Fibroblast of lung (primary cell): ENCODE data around the gene KCNMB4. TPM values are rescaled to one million over a fixed set of nuclear protein-coding genes. Genes with fewer than 3 reads are reported as not detected.

Source experiments
- DNase-seq, 2 donors: peaks; one replicate each; pipeline versions ENCODE4 v3.0.0 to v3.0.0-alpha.2; 2010; ENCODE audit warnings: low read depth in 2 of 2
- H2AFZ ChIP-seq: 2 replicates; pipeline ENCODE4 v1.5.1; 2012; ENCODE audit warnings: low read length, control low read depth, inconsistent platforms
- H3K27ac ChIP-seq: 2 replicates; pipeline ENCODE4 v1.5.1; 2011; ENCODE audit warnings: low read length, control low read depth; ENCODE audit not compliant: insufficient read depth
- H3K27me3 ChIP-seq: 2 replicates; pipeline ENCODE4 v1.5.1; 2011; ENCODE audit warnings: mild to moderate bottlenecking, low read length; ENCODE audit not compliant: control insufficient read depth, insufficient read depth
- H3K36me3 ChIP-seq: 2 replicates; pipeline ENCODE4 v1.5.1; 2011; ENCODE audit warnings: low read length; ENCODE audit not compliant: control insufficient read depth, insufficient read depth
- H3K4me1 ChIP-seq: 2 replicates; pipeline ENCODE4 v1.5.1; 2011; ENCODE audit warnings: low read length; ENCODE audit not compliant: control insufficient read depth, insufficient read depth; ENCODE audit errors: extremely low read depth
- H3K4me2 ChIP-seq: 2 replicates; pipeline ENCODE4 v1.5.1; 2011; ENCODE audit warnings: low read length, control low read depth; ENCODE audit not compliant: insufficient read depth; ENCODE audit errors: extremely low read depth
- H3K4me3 ChIP-seq, 4 experiments: fragments of 200-600 bp in 1 of 4; sonication (generic) in 1 of 4; replicated peaks in 1 of 4; 2 replicates each; pipeline ENCODE4 v1.5.1; 2011 to 2016; ENCODE audit warnings: low read length in 4 of 4, low read depth in 3 of 4, mild to moderate bottlenecking in 3 of 4, control low read depth in 2 of 4, inconsistent platforms in 1 of 4, mixed read lengths in 1 of 4; ENCODE audit not compliant: insufficient read depth in 1 of 4; ENCODE audit errors: control extremely low read depth in 1 of 4
- H3K79me2 ChIP-seq: 2 replicates; pipeline ENCODE4 v1.5.1; 2012; ENCODE audit warnings: mild to moderate bottlenecking, low read length, inconsistent platforms; ENCODE audit not compliant: control insufficient read depth, insufficient read depth
- H3K9ac ChIP-seq: 2 replicates; pipeline ENCODE4 v1.5.1; 2011; ENCODE audit warnings: mild to moderate bottlenecking, low read length, control low read depth; ENCODE audit not compliant: insufficient read depth
- H3K9me3 ChIP-seq: 2 replicates; pipeline ENCODE4 v1.5.1; 2012; ENCODE audit warnings: low read depth, low read length; ENCODE audit not compliant: control insufficient read depth, insufficient read depth
- H4K20me1 ChIP-seq: 2 replicates; pipeline ENCODE4 v1.5.1; 2011; ENCODE audit warnings: low read length; ENCODE audit not compliant: control insufficient read depth, insufficient read depth; ENCODE audit errors: extremely low read depth
- EZH2 ChIP-seq: IDR thresholded peaks from 2 replicates; pipeline ENCODE4 v1.5.1; 2012; ENCODE audit warnings: low read length, control low read depth, mild to moderate bottlenecking; ENCODE audit errors: missing control alignments
- polyA plus RNA-seq, 2 donors: library from polyadenylated mRNA; depleted of rRNA in 1 of 2; stranded (reverse) in 1 of 2; unstranded in 1 of 2; fragments of >200 nt; gene quantifications; 2 replicates each; pipeline ENCODE4 v1.2.1, GENCODE V29; 2011 to 2012; ENCODE audit warnings: missing spikeins in 1 of 2
- total RNA-seq: library from RNA; depleted of rRNA; stranded (reverse); fragments of >200 nt; gene quantifications from 2 replicates; pipeline ENCODE4 v1.2.1, GENCODE V29; 2014
- TF ChIP-seq, protein P1 (sequence below), 2 donors: IDR thresholded peaks in 1 of 2; conservative IDR thresholded peaks in 1 of 2; 1 replicate in 1 of 2; 2 replicates in 1 of 2; pipeline ENCODE4 v1.5.1; 2011 to 2012; ENCODE audit warnings: low read length in 2 of 2, control low read depth in 1 of 2, inconsistent platforms in 1 of 2, low read depth in 1 of 2, mild to moderate bottlenecking in 1 of 2

The KCNMB4 gene
- total and polyA plus RNA-seq, 2 donors (not counting 1 experiment from before 2014, with no cell fraction given): 0.33 to 0.66 TPM

DNA sequence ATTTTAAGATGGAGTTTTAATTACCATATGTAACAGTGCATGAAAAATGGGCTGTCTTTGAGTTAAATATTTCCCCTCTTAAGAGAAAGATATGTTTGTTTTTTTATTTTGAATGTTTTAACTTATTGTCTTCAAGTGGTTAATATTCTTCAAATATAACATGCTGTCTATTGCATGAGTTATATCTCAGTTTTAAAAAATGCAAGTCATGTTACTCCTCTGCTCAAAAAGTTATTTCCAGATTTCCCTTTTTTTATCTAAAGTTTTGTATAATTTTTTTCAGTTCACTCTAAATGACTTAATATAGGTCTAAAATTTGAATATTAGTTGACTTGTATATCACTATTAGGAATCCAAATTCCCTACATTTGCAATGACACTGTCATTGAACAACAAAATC is 5.9 kb upstream of the KCNMB4 start:
- TF ChIP-seq, protein P1, sequence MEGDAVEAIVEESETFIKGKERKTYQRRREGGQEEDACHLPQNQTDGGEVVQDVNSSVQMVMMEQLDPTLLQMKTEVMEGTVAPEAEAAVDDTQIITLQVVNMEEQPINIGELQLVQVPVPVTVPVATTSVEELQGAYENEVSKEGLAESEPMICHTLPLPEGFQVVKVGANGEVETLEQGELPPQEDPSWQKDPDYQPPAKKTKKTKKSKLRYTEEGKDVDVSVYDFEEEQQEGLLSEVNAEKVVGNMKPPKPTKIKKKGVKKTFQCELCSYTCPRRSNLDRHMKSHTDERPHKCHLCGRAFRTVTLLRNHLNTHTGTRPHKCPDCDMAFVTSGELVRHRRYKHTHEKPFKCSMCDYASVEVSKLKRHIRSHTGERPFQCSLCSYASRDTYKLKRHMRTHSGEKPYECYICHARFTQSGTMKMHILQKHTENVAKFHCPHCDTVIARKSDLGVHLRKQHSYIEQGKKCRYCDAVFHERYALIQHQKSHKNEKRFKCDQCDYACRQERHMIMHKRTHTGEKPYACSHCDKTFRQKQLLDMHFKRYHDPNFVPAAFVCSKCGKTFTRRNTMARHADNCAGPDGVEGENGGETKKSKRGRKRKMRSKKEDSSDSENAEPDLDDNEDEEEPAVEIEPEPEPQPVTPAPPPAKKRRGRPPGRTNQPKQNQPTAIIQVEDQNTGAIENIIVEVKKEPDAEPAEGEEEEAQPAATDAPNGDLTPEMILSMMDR (conservative IDR thresholded peaks at IDR 0.05 in 1 of 2, IDR thresholded peaks at IDR 0.05 in 1 of 2; ENCODE audit: low read depth in 1 of 2, low read length in 2 of 2): no peak
- TF ChIP-seq EZH2: no peak
- Histone ChIP-seq H3K4me2 (no peak overlapping the region), H3K36me3 (no peaks in the 10 kb centered on the region), H3K9me3 (no peaks in the 10 kb centered on the region), H3K9ac (no peak overlapping the region), H3K4me1 (no peaks in the 10 kb centered on the region), H2AFZ (no peak overlapping the region), H3K79me2 (no peaks in the 10 kb centered on the region), H3K4me3 (no peak overlapping the region), H3K27ac (no peak overlapping the region), H3K27me3 (no peaks in the 10 kb centered on the region), H4K20me1 (no peaks in the 10 kb centered on the region)
- DNase-seq: no peak

DNA sequence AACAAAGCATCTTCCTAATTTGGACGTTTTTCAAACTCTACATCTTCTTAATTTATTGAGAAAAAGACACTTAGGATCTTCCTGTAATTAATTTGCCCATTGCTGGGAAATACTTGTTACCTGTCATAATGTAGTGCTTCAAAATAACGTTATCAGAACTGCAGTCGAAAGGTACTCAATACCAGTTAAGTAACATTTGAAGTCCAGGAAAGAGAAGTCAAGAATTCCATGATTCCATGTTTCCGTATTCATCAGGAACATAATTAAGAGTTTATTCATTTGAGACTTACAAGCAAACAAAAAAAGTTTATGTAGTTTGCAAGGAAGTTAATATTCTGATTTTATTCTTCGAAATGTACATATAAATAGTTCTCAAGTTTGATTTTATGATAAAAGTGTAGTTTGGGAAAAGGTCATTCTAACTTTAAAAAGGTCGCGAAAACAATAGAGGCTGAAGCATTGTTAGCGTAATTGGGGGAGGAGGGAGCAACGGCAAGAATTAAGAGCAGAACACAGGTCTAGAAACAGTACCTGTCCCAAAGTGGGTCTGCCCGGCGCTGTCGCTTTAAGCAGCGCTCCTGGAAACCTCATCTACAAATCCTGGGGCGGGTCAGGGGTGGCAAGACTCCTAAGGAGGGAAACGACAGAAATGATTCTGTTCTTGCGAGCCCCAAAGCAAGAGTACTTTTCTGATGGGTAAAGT is 1.2 kb upstream of the KCNMB4 start:
- Histone ChIP-seq H3K79me2 (no peaks in the 10 kb centered on the region), H3K4me1 (peaks cover 8% of the 10 kb centered on the region), H3K4me2 (peak overlapping the region; percentile 99), H3K9me3 (no peaks in the 10 kb centered on the region), H4K20me1 (no peaks in the 10 kb centered on the region), H3K36me3 (no peaks in the 10 kb centered on the region), H3K27me3 (peaks cover 2% of the 10 kb centered on the region), H3K4me3 (peak overlapping the region in 2 of 4 experiments; percentile 53 to 66), H3K27ac (no peak overlapping the region), H2AFZ (no peak overlapping the region), H3K9ac (no peak overlapping the region)
- TF ChIP-seq, protein P1 (conservative IDR thresholded peaks at IDR 0.05 in 1 of 2, IDR thresholded peaks at IDR 0.05 in 1 of 2; ENCODE audit: low read depth in 1 of 2, low read length in 2 of 2): no peak
- TF ChIP-seq EZH2: no peak
- no peak for DNase-seq

DNA sequence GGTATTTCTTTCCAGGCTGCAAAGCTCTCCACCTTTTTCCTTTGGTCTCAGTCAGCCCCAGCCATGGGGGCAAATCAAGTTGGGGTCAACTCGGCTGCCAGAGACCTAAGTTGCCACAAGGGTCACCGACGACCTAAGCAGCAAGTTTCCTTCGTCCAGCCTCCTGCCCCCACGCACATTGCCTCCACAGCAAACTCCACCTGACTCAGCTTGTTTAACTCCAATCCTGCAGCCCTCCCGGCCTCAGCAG is 767 bp upstream of the KCNMB4 start:
- peaks cover 8% of the 10 kb centered on the region for H3K4me1 ChIP-seq
- peak overlapping the region; percentile 53 to 66 (median 61) for H3K4me3 ChIP-seq
- DNase-seq: peak in 1 of 2 donors; percentile 20
- H3K4me2 ChIP-seq: peak overlapping the region; percentile 99
- H3K27ac ChIP-seq: no peak overlapping the region
- peaks cover 2% of the 10 kb centered on the region for H3K27me3 ChIP-seq
- H3K9me3 ChIP-seq: no peaks in the 10 kb centered on the region
- H3K79me2 ChIP-seq: no peaks in the 10 kb centered on the region
- no peaks in the 10 kb centered on the region for H3K36me3 ChIP-seq
- H3K9ac ChIP-seq: no peak overlapping the region
- H4K20me1 ChIP-seq: no peaks in the 10 kb centered on the region
- H2AFZ ChIP-seq: peak overlapping the region; percentile 52
- TF ChIP-seq, protein P1 (conservative IDR thresholded peaks at IDR 0.05 in 1 of 2, IDR thresholded peaks at IDR 0.05 in 1 of 2; ENCODE audit: low read depth in 1 of 2, low read length in 2 of 2): no peak
- TF ChIP-seq EZH2: no peak
